Measurements from ENCODE around the gene DOCK1.

DOCK1 gene

DNA sequence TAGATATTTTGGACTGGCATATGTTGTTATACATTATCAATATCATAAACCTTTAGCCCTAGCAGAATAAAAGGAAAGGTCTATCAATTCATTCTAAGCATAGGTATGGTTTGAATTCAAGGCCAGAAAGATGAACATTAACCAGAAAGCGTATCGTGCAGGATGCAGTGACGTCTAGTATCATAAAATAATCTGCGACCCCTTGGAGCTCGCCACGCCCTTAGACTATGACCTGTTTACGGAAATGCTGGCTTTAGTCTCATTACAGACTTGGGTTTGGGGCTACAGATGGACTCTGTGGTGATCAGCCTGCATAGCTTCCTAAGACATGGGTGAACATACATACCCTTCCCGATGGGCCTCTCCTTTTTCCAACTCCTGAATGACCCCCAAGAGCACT is 269.6 kb downstream of the DOCK1 start:
- Histone ChIP-seq H3K27me3 (ENCODE audit: insufficient read depth, low read length, poor library complexity, severe bottlenecking) (no peaks in the 10 kb centered on the region), H3K4me3 (ENCODE audit: low read length, poor library complexity, severe bottlenecking) (no peak overlapping the region), H3K4me2 (ENCODE audit: low read depth, low read length, poor library complexity, severe bottlenecking) (no peak overlapping the region), H3F3A (ENCODE audit: low read depth) (no peaks in the 10 kb centered on the region), H3K9ac (ENCODE audit: low read depth, low read length, poor library complexity, severe bottlenecking) (no peak overlapping the region), H3K36me3 (ENCODE audit: insufficient read depth, low read length) (no peaks in the 10 kb centered on the region), H3K9me3 (ENCODE audit: insufficient read depth, low read depth, low read length) (peaks cover 3% of the 10 kb centered on the region; the same call in 1 of the 2 replicates), H2AFZ (ENCODE audit: low read length) (no peak overlapping the region), H3K4me1 (ENCODE audit: insufficient read depth, low read length, poor library complexity, severe bottlenecking) (no peaks in the 10 kb centered on the region), H3K9me2 (replicated peaks; ENCODE audit: low read depth, low read length) (no peaks in the 10 kb centered on the region), H4K20me1 (ENCODE audit: insufficient read depth, low read length, poor library complexity, severe bottlenecking) (no peaks in the 10 kb centered on the region), H3K79me2 (ENCODE audit: insufficient read depth, low read length) (no peaks in the 10 kb centered on the region)
- TF ChIP-seq EZH2phosphoT487 (IDR thresholded peaks at IDR 0.05; ENCODE audit: borderline replicate concordance), result no peak
- TF ChIP-seq, protein P1, sequence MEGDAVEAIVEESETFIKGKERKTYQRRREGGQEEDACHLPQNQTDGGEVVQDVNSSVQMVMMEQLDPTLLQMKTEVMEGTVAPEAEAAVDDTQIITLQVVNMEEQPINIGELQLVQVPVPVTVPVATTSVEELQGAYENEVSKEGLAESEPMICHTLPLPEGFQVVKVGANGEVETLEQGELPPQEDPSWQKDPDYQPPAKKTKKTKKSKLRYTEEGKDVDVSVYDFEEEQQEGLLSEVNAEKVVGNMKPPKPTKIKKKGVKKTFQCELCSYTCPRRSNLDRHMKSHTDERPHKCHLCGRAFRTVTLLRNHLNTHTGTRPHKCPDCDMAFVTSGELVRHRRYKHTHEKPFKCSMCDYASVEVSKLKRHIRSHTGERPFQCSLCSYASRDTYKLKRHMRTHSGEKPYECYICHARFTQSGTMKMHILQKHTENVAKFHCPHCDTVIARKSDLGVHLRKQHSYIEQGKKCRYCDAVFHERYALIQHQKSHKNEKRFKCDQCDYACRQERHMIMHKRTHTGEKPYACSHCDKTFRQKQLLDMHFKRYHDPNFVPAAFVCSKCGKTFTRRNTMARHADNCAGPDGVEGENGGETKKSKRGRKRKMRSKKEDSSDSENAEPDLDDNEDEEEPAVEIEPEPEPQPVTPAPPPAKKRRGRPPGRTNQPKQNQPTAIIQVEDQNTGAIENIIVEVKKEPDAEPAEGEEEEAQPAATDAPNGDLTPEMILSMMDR (conservative IDR thresholded peaks at IDR 0.05; ENCODE audit: low read length), result no peak

DNA sequence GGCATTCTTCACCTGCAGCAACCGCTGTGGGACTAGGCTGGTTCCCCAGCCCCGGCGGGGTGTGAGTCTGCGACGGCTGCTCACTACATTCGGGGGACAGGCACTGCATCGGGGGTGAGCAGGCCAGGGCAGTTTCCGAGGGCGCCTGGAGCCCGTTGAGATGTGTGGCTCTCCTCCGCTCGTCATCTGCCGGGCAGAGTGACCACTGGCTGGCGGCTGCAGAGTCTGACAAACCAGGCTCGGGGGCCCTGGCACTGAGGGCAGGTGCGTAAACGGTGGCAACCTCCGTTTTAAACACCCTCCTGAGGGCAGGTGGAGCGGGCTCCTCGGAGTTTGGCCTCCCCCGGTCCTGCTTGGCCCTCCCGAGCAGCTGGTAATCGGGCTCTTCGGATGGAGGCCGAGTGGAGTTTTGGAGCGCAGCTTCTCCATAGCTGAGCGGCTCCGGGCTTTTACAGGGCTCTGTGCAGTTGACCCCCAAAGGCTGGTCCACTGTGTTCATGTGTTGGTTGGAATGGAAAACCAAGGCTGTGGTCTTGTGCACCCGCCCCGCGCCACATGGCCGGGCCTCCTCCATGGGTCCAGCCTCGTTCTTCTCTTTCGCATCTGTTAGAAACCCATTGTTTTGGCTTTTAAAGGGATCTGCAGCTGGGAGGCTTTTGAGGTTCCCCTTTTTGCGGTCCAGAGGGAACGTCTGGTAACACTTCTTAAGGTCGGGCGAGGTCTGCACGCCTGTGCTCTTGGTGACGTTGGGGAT is 270.3 kb downstream of the DOCK1 start:
- Histone ChIP-seq H3K36me3 (ENCODE audit: insufficient read depth, low read length) (no peaks in the 10 kb centered on the region), H3K27me3 (ENCODE audit: insufficient read depth, low read length, poor library complexity, severe bottlenecking) (no peaks in the 10 kb centered on the region), H3K4me3 (ENCODE audit: low read length, poor library complexity, severe bottlenecking) (no peak overlapping the region), H3K4me2 (ENCODE audit: low read depth, low read length, poor library complexity, severe bottlenecking) (no peak overlapping the region), H3F3A (ENCODE audit: low read depth) (no peaks in the 10 kb centered on the region), H4K20me1 (ENCODE audit: insufficient read depth, low read length, poor library complexity, severe bottlenecking) (no peaks in the 10 kb centered on the region), H3K4me1 (ENCODE audit: insufficient read depth, low read length, poor library complexity, severe bottlenecking) (no peaks in the 10 kb centered on the region), H3K79me2 (ENCODE audit: insufficient read depth, low read length) (no peaks in the 10 kb centered on the region), H3K9me2 (replicated peaks; ENCODE audit: low read depth, low read length) (no peaks in the 10 kb centered on the region), H3K9ac (ENCODE audit: low read depth, low read length, poor library complexity, severe bottlenecking) (no peak overlapping the region), H3K9me3 (ENCODE audit: insufficient read depth, low read depth, low read length) (peaks cover 2% of the 10 kb centered on the region; the same call in 1 of the 2 replicates), H2AFZ (ENCODE audit: low read length) (no peak overlapping the region)
- TF ChIP-seq, protein P1 (conservative IDR thresholded peaks at IDR 0.05; ENCODE audit: low read length), result no peak
- TF ChIP-seq EZH2phosphoT487 (IDR thresholded peaks at IDR 0.05; ENCODE audit: borderline replicate concordance), result no peak

DNA sequence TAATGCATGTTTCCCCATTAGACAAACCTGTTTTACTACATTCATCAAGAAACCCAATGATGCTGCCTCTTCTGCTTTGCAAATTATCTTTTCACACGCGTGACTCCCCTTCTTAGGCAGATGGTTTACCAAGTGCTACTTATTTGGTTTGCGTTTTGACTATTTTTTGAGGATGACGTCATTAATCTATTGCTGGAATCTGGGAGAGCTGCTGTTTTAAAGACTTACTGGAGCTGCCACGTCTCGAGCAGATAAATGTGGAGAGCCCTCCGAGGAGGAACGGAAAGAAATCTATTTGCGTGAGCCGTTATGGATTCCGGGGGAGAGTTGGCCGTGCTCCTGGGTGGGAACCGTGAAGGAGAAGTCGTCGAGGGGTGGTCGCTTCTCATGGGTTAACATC is 271.4 kb downstream of the DOCK1 start:
- H2AFZ ChIP-seq (ENCODE audit: low read length), result no peak overlapping the region
- no peak overlapping the region for H3K9ac ChIP-seq (ENCODE audit: low read depth, low read length, poor library complexity, severe bottlenecking)
- no peaks in the 10 kb centered on the region for H3K36me3 ChIP-seq (ENCODE audit: insufficient read depth, low read length)
- no peaks in the 10 kb centered on the region; the same call in 1 of the 2 replicates for H3K9me3 ChIP-seq (ENCODE audit: insufficient read depth, low read depth, low read length)
- no peaks in the 10 kb centered on the region for H3K9me2 ChIP-seq (replicated peaks; ENCODE audit: low read depth, low read length)
- H3K79me2 ChIP-seq (ENCODE audit: insufficient read depth, low read length), result no peaks in the 10 kb centered on the region
- H3K4me1 ChIP-seq (ENCODE audit: insufficient read depth, low read length, poor library complexity, severe bottlenecking), result no peaks in the 10 kb centered on the region
- no peaks in the 10 kb centered on the region for H4K20me1 ChIP-seq (ENCODE audit: insufficient read depth, low read length, poor library complexity, severe bottlenecking)
- H3K27me3 ChIP-seq (ENCODE audit: insufficient read depth, low read length, poor library complexity, severe bottlenecking), result no peaks in the 10 kb centered on the region
- TF ChIP-seq, protein P1 (conservative IDR thresholded peaks at IDR 0.05; ENCODE audit: low read length), result no peak
- TF ChIP-seq EZH2phosphoT487 (IDR thresholded peaks at IDR 0.05; ENCODE audit: borderline replicate concordance), result no peak
- H3K4me3 ChIP-seq (ENCODE audit: low read length, poor library complexity, severe bottlenecking), result no peak overlapping the region
- no peaks in the 10 kb centered on the region for H3F3A ChIP-seq (ENCODE audit: low read depth)
- H3K4me2 ChIP-seq (ENCODE audit: low read depth, low read length, poor library complexity, severe bottlenecking), result no peak overlapping the region
